GM19238 (cell line): ENCODE data around the gene ASXL3.

ENCODE experiments used
- DNase-seq: peaks from one replicate; pipeline ENCODE4 v3.0.0; 2011; ENCODE audit warnings: low spot score; ENCODE audit not compliant: insufficient read length

ASXL3 gene

DNA sequence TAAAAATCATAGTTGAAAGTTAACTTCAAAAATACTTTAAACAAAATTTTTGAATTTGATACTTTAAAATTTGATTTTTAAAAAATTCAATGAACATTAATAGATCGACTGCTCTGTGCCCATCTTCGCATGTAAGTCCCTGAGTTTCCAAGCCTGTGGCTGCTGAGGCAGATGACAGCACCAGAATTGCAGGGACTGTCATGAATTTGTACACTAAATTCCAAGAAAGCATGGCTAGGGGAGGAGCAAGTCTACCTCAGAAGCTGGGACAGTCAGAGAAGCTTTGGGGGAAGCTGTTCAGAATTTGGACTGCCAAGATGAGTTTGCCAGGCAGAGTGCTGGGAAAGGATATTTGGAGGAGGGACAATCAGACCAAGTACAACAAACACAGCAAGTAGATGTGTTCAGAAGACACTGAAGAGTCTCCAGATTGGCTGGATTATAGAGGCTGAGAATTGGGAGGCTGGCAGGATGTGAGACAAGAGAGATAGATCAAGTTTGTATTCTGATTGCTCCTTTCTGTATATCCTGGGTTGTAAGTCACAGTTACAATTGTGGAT, 79.0 kb downstream of the ASXL3 start:
- DNase-seq, result no peak

DNA sequence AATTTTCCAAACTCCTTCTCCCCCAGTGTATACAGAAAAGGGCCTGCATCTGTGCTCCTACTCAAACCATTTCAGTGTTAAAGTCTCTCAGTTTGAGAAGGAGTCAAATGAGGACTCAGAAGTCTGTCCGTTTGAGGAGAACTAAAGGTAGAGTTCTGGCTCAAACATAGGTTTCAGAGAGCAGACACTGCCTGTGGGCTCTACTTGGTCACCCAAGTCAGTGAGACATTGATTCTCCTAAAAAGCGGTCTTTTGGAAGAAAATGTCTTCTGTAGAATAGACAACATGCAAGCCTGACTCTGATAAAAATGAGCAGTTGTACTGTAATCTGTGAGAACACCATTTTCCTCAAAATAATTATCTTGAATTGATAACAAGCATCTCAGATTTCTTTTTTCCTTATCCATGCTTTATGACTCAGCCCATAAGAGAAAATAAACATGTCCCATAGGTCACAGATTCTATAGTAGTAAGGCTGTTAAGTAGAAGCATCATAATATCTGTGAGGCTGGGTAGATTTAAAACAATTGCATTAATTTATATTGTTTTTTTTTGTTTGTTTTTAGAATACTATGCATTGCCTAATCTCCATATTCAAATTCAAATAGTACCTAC, 82.8 kb downstream of the ASXL3 start:
- no peak for DNase-seq

DNA sequence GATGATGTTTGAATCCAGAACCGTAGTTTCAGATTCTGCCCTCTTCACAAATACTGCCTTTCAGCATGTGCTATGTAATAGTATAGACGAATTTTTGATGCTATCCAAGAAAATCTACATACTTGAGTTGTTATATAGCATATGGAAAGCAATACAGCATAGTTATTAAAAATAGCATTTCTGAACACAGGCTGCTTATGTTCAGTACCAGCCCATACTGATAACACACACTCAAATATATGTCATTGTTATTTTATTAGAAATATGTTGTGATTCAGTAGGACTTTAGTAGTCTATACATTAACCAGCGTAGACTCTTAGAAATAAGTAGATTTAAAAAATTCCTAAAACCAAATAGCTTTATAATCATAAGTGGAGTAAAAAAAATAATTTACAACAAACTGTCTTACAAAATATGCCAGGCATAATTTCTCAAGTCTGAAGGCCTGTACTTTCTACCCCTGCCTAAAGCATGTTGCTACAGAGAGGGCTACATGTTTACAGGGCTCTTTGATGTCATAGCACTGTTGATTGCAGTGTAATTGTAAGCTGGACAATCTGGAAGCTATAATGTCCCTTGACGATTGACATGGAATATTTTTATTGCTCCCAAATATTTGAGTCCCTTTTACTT, 86.3 kb downstream of the ASXL3 start:
- DNase-seq, result no peak

DNA sequence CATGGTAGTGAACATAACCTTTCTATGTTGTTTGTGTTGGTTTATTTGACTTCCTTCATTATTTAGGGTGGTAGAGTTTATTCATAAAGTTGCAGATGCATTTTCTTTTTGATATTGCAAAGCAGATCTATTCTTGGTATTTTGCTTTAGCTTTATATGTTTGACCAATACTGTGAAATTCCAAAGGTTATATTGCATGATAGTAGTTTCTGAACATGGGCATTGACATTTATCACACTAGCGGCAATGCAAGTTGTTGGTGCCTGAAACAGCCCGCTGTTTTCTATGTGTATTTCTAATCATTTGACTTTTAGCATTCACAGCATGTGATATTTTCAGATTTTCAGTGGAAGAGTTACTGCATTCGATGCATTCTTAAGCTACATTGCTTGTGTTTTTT, 87.2 kb downstream of the ASXL3 start:
- DNase-seq, result no peak

DNA sequence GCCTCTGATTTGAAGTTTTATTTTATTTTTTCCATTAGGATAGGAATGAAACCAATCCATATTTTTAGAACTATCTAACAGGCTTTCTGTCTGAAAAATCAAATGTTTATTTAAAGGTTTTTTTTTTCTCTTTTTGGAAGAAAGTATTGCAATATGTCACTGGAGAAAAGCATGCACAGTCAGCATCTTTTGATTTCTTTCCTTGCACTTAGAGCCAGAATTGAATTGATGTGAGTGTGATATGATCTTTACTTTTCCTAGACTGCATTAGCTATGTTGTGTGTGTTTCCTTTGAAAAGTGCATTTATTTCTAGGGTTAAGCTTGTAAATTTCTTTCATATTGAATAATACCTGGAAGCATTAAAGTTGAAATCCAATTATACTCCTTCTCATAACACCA, 87.6 kb downstream of the ASXL3 start:
- DNase-seq, result no peak

DNA sequence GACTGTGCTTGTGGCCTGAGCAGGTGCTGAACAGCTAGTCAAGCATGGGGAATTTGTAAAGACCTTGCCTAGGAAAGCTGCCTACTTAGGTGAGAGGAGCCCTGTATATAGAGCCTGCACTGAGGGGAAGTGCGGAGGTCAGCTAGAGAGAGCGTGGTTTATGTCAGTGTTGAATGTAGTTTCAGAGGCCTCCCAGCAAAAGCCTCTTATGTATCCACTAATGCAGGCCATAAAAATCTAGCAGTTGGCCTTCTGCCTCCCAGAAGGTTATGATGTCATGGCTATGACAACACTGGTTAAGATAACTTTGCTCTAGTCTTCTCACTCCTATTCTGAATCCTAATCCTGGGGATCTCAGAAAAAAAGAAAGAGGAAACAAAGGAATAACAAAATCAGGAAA, 88.9 kb downstream of the ASXL3 start:
- no peak for DNase-seq

DNA sequence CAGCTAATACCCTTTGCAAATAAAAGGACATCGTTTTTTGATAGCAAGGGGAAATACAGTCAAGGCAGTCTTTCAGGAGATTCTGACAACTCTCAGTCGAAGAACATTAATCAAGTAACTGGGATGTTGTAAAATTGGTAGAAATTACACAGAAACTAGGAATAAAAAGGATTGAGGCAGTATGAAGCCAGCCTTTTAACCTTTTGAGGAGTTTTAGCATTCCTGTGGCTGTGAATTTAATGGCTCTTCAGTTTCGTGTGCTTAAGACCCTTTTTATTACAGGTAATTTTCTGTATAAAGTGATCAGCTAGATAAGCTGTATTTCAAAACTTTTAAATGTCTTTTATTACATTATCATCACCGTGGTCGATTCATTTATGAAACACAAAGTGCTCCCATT, 91.6 kb downstream of the ASXL3 start:
- DNase-seq, result no peak

DNA sequence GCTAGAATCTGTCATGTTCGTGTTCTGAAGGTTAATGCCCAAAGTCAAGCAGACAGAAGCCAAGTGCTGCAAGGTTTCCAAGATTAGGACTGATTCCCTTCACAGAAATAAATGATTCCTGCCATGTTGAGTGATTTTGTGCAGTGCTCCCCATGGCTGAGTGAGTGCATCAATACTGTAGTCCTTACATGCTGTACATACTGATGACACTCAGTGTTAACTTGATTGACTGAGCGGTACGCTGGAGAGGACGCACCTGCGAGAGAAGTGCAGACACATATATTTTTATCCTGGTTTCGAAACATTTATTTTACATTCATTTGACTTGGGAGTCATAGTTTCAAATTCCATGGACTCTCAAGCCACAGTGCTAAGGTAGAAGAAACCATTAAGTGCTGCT, 92.0 kb downstream of the ASXL3 start:
- DNase-seq, result no peak

DNA sequence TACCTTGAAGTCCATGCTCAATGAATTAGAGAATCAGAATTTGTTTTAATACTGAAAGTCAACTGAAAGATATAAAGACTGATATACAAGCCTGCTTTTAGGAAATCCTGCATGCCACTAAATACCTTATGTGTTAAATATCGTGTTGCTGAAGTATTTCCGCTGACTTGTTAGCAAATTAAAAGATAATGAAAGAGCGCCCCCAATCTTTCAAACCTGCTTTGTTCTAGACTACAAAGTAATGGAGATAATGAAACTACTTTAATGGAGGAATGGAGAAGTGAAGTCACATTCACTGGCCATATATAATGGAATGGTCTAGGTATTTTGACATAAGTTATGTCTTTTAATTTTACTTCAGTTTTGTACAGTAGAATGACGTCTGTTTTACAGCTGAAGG, 95.7 kb downstream of the ASXL3 start:
- DNase-seq, result no peak

DNA sequence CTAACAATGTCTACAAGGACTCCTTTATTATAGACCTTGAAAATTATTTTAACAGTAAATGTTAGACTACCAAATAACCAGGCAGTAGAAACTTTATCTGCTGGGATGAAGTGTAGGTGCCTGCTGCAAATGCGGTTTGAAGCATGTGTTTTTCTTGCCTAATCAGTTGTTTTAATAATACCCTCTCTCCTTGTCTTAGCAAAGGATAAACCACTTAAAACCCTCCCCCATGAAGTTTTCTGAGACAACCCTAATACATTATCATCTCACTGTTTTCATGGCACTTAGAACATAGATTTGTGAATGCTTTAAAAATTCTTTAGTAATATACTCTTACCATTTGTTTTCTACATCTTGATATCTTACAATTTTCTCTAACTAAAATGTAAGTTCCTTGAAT, 98.6 kb downstream of the ASXL3 start:
- no peak for DNase-seq

DNA sequence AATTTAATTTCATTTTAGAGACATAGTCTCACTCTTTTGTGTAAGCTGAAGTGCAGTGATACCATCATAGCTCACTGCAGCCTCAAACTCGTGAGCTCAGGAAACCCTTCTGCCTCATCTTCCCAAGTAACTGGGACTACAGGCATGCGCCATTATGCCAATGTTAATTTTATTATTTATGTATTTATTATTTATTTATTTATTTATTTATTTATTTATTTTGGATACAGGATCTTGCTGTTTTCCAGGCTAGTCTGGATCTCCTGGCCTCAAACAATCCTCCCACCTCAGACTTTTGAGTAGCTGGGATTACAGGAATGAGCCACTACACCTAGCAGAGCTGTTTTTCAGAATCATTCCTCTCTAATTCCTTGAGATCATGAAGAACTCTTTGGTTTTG, 99.9 kb downstream of the ASXL3 start:
- DNase-seq, result no peak

DNA sequence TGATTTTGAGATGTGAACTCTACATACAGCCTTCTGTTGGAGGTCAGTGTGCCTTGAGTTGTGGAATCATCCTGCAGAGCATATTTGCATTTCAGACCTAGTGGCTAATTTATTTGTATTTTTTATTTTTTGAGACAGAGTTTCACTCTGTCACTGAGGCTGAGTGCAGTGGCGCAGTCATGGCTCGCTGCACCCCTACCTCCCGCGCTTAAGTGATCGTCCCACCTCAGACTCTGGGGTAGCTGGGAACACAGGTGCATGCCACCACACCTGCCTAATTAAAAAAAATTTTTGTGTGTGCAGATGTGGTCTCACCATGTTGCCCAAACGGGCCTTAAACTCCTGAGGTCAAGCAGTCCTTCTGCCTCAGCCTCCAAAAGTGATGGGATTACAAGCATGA, 104.4 kb downstream of the ASXL3 start:
- DNase-seq, result no peak

DNA sequence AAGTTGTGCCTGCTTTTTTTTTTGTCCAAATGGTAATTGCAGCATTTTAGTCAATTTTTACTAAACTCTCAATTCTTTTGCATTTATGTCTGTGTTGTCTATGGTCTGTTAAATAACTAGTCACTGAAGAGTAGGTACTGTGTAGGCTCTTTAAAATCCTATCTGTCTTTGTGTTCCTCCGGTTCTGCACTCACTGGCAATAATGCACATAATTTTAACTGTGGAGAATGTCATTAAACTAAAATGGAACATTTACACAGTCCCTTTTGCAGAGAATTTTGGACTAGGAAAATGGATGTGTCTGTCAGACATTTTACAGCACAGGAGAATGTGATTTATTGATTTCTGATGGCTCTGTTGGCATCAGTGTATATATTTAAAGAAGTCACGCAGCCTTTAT, 116.6 kb downstream of the ASXL3 start:
- no peak for DNase-seq

DNA sequence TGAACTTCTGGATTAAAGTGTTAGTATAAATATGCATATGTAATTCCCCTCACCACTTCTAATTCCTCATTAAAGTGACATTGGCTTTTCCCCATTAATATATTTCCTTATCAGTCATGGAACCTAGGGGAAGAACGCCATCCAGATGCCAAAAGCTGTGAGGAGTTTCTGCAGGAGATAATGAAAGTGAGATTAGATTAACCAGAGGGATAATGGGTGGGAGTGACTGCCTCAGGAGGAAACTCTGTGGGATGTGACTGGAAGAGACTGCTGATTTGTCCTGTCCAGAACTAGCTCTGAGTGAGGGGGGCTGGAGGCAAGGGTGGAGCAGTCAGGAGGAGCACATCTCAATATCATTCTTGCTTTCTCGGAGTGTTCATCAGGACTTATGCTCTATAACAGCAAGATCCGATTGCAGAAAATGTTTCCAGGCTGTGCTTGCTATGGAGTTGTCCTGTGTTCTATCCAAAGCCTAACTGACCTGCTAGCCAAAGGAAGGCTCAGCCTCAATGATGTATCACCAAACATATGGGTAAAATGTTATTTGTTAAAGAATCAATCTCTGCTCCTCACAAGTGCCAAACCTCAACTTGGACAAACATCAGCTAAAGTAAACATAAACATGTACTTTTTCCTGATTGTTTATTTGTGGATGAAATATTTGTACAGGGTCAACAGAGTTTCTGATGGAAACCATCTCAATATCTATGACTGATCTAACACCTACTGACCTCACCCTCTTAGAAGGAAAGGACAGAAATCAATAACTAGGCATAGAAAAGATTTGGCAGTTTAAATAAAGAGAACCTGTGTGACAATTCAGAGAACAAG, 118.5 kb downstream of the ASXL3 start:
- DNase-seq, result no peak

DNA sequence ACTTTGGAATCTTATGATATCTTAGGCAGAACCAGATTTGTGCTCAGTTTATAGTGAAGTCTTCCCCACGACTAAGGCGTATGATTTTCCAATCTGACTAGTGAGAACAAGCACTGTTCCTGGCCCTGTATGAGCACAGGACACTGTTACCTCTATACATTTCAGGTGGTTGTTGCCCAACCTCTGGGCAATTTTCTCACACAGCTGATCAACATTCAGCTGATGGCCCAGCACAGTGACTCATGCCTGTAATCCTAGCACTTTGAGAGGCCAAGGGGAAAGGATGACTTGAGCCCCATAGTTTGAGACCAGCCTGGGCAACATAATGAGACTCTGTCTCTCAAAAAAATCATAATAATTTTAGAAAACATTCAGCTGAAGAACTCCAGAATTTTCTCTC, 119.5 kb downstream of the ASXL3 start:
- DNase-seq, result no peak

DNA sequence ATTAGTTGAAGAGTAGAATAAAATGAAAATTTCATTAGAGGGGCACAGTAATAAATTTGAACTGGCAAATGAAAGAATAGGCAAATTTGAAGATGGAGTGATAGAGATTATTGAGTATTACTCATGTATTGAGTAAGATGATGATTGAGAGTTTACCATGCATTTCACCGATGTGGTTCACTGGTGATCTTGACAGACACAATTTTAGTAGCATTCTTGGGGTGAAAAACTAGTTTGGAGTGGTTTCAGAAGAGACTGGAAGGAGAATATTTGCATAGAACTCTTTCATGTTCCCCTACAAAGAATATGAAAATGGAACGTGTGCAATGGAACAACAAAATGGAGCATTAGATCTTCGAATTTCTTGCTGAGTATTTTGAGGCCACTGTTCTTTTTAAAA, 121.4 kb downstream of the ASXL3 start:
- DNase-seq, result no peak

DNA sequence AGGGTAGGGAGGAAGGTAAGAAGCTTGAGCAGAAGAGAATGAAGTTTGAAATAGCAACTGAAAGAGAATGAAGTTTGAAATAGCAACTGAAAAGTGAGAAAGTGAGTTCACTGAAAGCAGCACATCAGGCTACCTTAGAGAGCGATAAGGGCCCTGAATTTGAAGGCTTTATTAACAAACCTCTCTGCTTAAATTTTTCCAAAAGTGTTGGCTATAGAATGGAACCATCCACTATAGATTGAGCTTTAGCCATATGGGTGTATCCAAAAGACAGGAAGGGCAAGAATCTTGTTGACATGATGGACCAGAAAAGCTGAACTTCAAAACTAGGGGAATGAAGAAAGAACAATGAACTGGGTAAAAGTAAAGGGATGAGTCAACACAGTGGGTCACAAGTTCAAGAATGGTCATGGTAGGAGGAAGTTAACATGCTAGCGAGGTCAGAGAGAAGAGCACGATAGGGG, 122.5 kb downstream of the ASXL3 start:
- peak; percentile 2 for DNase-seq

DNA sequence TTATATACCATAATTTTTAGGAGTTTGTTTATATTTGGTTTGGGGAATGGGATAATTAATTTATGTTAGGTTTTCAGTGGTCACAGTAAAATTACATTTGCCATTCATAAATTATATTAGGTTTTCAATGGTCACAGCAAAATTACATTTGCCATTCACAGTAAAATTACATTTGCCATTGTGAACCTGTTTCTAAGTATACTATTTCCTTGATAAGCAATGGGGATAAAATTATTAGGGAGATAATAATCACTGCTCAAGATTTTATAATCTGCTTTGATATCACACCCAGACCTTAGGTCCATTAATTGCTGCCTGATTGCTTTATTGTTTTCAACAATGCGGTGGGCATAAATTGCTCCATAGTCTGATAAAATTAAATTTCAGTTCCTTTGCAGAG, 124.6 kb downstream of the ASXL3 start:
- no peak for DNase-seq

DNA sequence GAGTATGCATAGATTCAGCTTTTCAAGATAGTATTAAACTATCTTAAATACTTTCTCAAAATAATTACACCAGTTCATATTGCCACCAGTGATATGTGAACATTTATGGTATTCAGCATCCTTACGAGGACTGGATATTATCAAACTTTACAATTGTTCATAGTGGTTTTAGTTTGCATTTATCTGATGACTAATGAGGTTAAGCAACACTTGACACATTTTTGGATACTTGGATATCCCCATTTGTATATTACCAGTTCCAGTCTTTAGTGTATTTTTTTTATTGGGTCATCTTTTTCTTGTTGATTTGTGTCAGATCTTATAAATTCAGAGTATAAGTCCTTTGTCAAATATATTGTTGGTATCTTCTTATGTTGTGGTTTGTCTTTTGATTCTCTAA, 128.4 kb downstream of the ASXL3 start:
- no peak for DNase-seq

DNA sequence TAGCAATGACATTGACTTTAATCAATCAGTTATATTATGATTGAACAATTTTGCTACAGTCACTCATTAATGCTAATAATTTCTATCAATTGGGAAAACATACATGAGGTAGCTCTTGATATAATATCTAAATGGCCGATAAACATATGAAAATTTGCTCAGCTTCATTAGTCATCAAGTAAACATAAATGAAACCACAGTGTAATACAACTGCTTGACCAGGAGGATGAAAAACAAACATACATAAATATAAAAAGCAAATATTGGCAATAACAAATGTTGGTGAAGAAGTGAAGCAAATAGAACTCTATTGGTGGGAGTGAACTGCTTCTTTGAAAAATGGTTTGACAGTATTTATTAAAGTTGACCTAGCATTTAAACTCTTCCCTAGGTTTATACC, 130.9 kb downstream of the ASXL3 start:
- DNase-seq, result no peak

DNA sequence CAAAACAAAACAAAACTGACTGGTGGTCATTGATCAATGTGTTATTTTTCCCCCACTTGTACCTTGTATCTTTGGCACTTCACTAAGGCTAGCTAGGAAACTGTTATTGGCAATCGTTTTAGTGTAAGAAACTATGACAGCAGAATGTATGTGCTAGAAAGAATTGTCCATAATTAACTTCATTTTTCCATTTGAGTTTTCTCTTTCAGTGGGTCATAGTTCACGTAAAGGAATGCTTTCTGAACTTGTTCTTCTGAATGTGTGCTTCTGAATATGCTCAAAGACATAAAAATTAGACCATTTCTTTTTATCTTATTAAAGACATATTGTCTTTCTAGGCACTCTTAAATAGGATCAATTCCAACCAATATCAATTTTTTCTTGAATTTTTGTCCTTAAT, 132.2 kb downstream of the ASXL3 start:
- DNase-seq, result no peak

DNA sequence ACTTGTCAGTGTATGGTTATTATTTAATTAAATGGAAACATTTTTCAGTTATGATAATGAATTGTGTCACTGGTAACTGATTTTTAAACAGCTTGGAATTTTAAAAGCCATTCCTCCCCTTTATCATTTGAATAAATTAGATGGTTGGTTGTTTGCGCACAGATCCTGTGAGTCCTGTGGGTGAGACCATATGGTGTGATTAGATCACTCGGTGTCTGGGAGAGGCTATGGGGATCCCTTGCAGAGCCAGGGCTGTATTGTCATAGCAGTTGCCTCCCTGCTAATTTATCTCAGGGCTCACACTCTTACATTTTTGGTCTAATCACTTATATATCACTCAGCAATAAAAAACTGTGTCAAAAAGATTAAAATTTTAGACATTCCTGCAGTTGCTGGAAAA, 133.5 kb downstream of the ASXL3 start:
- DNase-seq, result no peak
